ENCODE data around the gene GRIP2. TPM values are rescaled to one million over a fixed set of nuclear protein-coding genes. Genes with fewer than 3 reads are reported as not detected.

The GRIP2 gene
- total RNA-seq, 1 donor from 2014 or later = not detected

DNA sequence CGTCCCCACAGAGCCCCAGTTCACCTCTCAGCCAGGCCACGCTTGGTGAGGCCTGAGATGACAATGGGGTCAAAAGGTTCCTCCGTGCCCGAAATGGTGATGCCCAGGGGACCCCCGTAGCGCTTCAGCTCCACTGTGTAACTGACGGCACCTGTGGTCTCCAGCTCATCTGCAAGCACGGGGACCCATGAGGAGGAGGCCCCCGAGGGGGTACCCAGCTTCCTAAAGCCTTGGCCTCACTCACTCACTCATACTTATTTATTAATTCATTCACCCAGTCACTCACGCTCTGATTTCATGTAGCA is 30.4 kb downstream of the GRIP2 start:
- Mint-ChIP-seq H3K36me3 (ENCODE audit: low read depth) (no peaks in the 10 kb centered on the region), H3K4me1 (ENCODE audit: low read depth) (no peaks in the 10 kb centered on the region), H3K27me3 (ENCODE audit: low read depth) (no peaks in the 10 kb centered on the region), H3K9me3 (no peaks in the 10 kb centered on the region), H3K4me3 (ENCODE audit: low read depth) (no peak overlapping the region), H3K27ac (no peak overlapping the region)
- intact Hi-C loops (cut with micrococcal nuclease) = loop anchor here (2.0 kb wide), 3 partner anchors 39 to 411 kb away; no protein-coding TSS in a partner anchor
- DNase-seq (ENCODE audit: low spot score) = no peak

DNA sequence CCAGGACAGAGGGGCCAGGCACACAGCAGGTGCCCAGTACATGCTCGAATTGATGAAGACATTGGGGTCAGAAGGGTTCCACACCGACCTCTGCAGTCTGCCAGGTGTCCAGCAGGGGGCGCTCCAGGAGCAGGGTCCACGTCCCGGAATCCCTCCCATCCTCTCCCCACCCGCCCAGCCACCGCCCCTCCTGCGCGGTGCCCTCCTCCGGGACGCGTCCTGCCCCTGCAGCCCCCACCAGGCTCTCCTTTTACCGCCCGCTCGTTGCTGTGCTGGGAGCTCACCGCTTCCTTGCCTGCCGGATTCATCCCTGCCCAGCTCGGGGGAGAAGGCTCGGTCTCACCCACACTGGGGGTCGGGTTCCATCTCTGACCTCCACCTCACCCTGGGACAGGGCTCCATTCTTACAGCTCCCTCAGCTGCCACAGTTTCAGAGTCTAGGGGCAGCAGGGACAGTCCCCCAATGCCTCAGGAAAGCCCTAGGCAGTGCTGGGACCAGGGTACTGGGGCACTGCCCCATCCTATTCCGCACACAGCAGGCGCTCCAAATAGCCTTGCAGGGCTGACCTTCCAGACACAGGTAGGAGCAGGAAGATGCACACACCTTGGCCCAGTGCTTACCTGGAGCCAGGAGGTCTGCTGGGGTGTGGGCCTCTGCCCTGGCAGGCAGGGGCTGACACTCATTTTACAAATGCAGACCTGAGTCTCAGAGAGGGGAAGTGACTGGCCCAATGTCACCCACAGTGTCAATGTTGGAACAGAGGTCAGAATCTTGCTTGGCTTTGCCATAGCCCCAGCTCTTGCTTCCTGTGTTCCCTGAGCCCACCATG is 31.0 kb downstream of the GRIP2 start:
- Mint-ChIP-seq H3K4me3 (ENCODE audit: low read depth) (no peak overlapping the region), H3K27me3 (ENCODE audit: low read depth) (no peaks in the 10 kb centered on the region), H3K27ac (no peak overlapping the region), H3K4me1 (ENCODE audit: low read depth) (no peaks in the 10 kb centered on the region), H3K36me3 (ENCODE audit: low read depth) (no peaks in the 10 kb centered on the region), H3K9me3 (no peaks in the 10 kb centered on the region)
- intact Hi-C loops (cut with micrococcal nuclease) = loop anchor here (2.0 kb wide), 3 partner anchors 40 to 412 kb away; no protein-coding TSS in a partner anchor
- DNase-seq (ENCODE audit: low spot score) = peak; percentile 49

DNA sequence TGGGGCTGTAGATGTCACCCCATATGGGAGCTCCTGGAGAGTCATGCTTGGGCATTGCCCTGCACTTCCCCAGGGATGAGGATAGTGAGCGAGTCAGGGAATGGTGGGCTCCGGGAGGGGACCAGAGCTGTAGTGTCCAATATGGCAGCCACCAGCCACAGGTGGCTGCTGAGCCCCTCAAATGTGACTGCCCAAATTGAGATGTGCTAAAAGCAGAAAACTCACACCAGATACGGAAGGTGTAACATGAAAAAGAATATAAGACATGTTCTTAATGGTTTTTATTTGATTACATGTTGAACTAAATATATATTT is 31.7 kb downstream of the GRIP2 start:
- intact Hi-C loops (cut with micrococcal nuclease) = loop anchor here (2.0 kb wide), 3 partner anchors 40 to 412 kb away; no protein-coding TSS in a partner anchor
- DNase-seq (ENCODE audit: low spot score) = no peak
- H3K36me3 Mint-ChIP-seq (ENCODE audit: low read depth) = no peaks in the 10 kb centered on the region
- H3K4me1 Mint-ChIP-seq (ENCODE audit: low read depth) = no peaks in the 10 kb centered on the region
- H3K27ac Mint-ChIP-seq = no peak overlapping the region
- no peaks in the 10 kb centered on the region for H3K9me3 Mint-ChIP-seq
- no peaks in the 10 kb centered on the region for H3K27me3 Mint-ChIP-seq (ENCODE audit: low read depth)
- H3K4me3 Mint-ChIP-seq (ENCODE audit: low read depth) = no peak overlapping the region

DNA sequence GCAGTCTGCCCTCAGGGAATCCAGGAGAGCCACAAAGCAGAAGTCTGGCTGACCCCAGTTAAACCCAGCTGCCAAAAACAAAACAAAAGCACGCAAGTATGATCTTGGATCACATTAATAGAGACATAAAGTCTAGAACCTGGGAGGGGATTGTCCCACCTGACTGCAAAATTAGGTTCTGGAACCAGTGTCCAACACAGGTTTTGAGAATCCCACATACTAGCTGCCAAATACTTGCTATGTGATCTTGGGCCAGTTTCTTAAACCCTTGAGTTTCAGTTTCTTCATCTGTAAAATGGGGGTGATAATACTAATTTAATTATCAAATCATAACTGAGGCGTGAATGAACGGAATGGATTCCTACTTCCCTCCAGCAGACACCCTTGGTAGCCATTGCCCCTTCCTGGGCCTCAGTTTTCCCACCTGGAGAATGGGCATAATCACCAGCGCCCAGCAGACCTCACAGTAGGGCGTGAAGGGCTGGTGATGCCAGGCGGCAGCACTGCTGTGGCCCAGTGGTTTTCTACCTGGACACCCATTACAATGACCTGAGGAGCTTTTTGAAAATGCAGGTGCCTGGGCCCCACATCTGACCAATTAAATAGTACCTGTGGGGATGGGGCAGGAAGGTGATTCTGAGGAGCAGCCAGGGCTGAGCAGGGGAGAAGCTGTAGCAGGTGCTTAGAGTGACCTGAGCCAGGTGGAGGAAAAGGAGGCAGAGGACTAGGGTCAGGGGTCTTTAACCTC is 32.2 kb downstream of the GRIP2 start:
- Mint-ChIP-seq H3K9me3 (peaks cover 4% of the 10 kb centered on the region), H3K27ac (no peak overlapping the region), H3K27me3 (ENCODE audit: low read depth) (no peaks in the 10 kb centered on the region), H3K4me1 (ENCODE audit: low read depth) (no peaks in the 10 kb centered on the region), H3K36me3 (ENCODE audit: low read depth) (no peaks in the 10 kb centered on the region), H3K4me3 (ENCODE audit: low read depth) (no peak overlapping the region)
- no peak for DNase-seq (ENCODE audit: low spot score)
- intact Hi-C loops (cut with micrococcal nuclease) = loop anchor here (2.0 kb wide), 3 partner anchors 41 to 413 kb away; no protein-coding TSS in a partner anchor

DNA sequence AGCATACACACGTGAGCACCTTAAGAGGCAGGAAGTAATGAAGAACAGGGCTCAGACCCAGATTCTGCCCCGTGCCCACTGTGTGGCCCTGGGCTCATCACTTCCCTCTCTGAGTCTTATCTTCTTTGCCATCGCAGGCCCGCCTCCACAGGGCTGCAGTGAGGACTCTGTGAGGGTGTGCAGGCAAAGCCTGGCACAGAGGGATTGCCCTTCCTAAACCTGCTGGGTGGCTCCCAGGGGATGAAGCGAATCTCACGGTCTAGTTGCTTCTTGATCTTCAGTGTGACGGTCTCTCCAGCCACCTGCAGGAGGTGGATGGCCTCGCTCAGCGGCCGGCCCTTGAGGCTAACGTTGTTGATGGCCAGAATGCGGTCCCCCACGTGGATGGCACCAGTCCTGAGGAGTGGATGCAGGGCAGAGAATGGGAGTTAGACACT is 32.8 kb downstream of the GRIP2 start:
- H3K27ac Mint-ChIP-seq = no peak overlapping the region
- no peaks in the 10 kb centered on the region for H3K4me1 Mint-ChIP-seq (ENCODE audit: low read depth)
- H3K4me3 Mint-ChIP-seq (ENCODE audit: low read depth) = no peak overlapping the region
- H3K36me3 Mint-ChIP-seq (ENCODE audit: low read depth) = no peaks in the 10 kb centered on the region
- DNase-seq (ENCODE audit: low spot score) = no peak
- no peaks in the 10 kb centered on the region for H3K27me3 Mint-ChIP-seq (ENCODE audit: low read depth)
- intact Hi-C loops (cut with micrococcal nuclease) = no loop called here
- peaks cover 10% of the 10 kb centered on the region for H3K9me3 Mint-ChIP-seq

DNA sequence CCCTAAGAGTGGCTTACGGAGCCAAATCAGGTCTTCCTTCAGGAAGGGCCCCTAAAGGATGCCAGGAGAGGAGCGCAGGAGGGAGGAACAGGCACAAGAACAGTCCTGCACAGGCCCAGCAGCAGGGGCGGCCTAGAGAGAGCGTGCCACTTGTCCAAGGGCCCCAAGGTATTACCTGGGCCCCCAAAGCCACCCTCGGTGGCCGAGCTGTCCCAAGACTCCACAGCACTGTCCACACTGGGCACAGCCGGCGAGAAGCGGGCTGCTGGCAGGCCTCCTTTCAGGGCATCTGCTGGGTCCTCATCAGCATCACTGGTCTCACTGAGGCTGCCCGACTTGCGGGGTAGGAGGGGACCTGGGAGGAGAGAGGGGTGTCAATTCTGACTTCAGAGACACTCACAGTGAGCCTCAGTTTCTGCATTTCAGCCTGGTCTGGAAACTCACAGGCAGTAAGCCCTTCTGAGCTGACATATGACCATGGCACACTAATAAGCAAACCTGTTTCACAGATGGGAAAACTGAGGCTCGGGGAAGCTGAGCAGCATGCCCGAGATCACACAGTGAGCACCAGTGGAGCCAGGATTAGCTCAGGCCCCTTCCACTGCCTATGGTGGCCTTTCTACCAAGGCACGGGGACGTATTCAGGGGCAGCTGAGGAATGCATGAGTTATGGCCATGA is 33.4 kb downstream of the GRIP2 start:
- peaks cover 15% of the 10 kb centered on the region for H3K9me3 Mint-ChIP-seq
- no peak overlapping the region for H3K4me3 Mint-ChIP-seq (ENCODE audit: low read depth)
- intact Hi-C loops (cut with micrococcal nuclease) = no loop called here
- no peaks in the 10 kb centered on the region for H3K4me1 Mint-ChIP-seq (ENCODE audit: low read depth)
- H3K27ac Mint-ChIP-seq = no peak overlapping the region
- DNase-seq (ENCODE audit: low spot score) = no peak
- H3K36me3 Mint-ChIP-seq (ENCODE audit: low read depth) = no peaks in the 10 kb centered on the region
- no peaks in the 10 kb centered on the region for H3K27me3 Mint-ChIP-seq (ENCODE audit: low read depth)

DNA sequence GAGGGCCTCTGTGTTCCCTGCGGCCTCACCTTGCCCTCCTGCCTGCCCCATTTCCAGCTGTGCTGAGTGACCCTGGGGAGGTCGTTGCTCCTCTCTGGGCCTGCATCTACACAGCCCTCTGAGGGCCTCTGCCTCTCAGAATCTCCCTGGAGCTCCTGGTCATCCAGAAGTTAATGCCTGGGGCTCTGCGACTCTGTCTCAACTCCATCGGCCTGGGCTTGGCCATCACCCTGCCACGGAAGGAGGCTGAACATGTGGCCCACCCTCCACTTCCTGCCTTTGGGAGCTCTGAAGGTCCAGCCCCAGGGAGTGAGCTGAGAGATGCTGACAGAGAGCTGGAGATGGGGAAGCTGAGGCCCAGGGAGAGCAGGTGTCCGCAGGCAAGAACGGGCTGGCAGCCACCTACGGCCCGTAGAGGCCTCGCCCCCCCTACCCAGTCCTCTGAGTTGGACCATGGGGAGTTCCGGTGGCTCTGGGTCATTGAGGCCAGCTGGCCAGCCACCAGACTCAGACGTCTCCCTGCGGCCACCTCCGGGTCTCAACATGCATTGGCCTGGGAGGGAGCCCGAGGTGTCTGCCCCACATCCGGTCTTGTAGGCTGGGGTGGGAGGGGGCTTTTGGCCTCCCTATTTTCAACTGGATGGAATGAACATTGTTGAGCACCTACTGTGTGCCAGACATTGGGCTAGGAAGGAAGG is 34.2 kb downstream of the GRIP2 start:
- no peaks in the 10 kb centered on the region for H3K4me1 Mint-ChIP-seq (ENCODE audit: low read depth)
- peaks cover 22% of the 10 kb centered on the region for H3K9me3 Mint-ChIP-seq
- intact Hi-C loops (cut with micrococcal nuclease) = no loop called here
- no peak overlapping the region for H3K4me3 Mint-ChIP-seq (ENCODE audit: low read depth)
- DNase-seq (ENCODE audit: low spot score) = no peak
- H3K27me3 Mint-ChIP-seq (ENCODE audit: low read depth) = no peaks in the 10 kb centered on the region
- H3K27ac Mint-ChIP-seq = no peak overlapping the region
- H3K36me3 Mint-ChIP-seq (ENCODE audit: low read depth) = no peaks in the 10 kb centered on the region

DNA sequence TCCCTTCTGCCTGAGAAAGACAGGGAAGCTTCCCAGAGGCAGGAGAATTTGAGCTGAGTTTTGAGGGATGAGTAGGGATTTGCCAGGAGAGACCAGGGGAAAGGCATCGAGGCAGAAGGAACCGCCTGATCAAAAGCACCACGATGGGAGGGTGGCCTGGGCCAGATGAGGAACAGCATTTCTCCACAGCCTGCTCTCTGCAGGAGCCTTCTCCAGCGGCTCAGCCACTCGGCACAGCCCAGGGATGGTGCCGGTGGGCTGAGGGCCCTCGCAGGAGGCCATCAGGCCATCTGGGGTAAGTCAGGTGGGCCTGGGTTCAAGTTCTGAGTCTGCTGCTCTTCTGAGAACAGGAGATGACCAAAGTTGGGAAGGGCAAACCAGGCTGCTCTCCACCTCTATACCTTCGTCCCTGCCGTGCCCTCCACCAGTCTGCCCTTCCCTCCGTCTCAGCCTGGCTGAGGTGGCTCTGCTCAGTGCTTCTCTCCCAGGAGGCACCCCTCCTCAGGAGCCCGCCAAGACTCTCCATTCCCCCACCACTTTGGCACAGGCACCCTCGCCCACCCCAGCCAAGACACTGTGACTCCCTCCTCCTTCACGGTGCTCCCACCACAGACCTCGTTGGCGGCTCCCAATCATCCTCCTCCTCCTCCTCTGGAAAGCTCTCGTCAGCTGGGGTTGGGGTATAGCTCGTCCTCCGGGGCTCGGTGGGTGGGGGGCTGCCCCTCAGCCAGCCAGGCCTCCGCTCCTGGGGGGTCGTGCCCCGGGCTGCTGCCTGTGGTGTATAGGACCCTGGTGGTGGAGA is 34.9 kb downstream of the GRIP2 start:
- H3K4me3 Mint-ChIP-seq (ENCODE audit: low read depth) = no peak overlapping the region
- H3K27me3 Mint-ChIP-seq (ENCODE audit: low read depth) = peaks cover 1% of the 10 kb centered on the region
- DNase-seq (ENCODE audit: low spot score) = no peak
- H3K4me1 Mint-ChIP-seq (ENCODE audit: low read depth) = no peaks in the 10 kb centered on the region
- no peak overlapping the region for H3K27ac Mint-ChIP-seq
- H3K9me3 Mint-ChIP-seq = peaks cover 26% of the 10 kb centered on the region
- intact Hi-C loops (cut with micrococcal nuclease) = no loop called here
- no peaks in the 10 kb centered on the region for H3K36me3 Mint-ChIP-seq (ENCODE audit: low read depth)

DNA sequence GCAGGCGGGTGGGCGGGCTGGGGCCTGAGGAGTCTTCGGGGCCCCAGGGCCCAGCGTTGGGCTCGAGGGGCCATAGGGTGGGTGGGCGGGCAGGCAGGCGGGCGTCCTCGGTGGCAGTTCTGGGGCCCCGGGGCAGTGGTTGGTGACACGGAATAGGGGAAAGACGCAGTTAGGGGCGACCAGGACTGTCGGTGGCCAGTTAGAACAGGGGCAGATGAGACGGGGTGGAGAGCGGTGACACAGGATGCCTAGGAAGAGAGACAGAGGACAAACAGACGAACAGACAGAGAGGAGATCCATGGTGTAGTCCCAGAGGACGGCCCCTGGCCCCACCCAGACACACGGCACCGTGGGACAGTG is 36.5 kb downstream of the GRIP2 start:
- Mint-ChIP-seq H3K9me3 (peaks cover 26% of the 10 kb centered on the region), H3K4me1 (ENCODE audit: low read depth) (no peaks in the 10 kb centered on the region), H3K27ac (no peak overlapping the region), H3K4me3 (ENCODE audit: low read depth) (no peak overlapping the region), H3K27me3 (ENCODE audit: low read depth) (peaks cover 5% of the 10 kb centered on the region), H3K36me3 (ENCODE audit: low read depth) (no peaks in the 10 kb centered on the region)
- intact Hi-C loops (cut with micrococcal nuclease) = no loop called here
- DNase-seq (ENCODE audit: low spot score) = no peak

DNA sequence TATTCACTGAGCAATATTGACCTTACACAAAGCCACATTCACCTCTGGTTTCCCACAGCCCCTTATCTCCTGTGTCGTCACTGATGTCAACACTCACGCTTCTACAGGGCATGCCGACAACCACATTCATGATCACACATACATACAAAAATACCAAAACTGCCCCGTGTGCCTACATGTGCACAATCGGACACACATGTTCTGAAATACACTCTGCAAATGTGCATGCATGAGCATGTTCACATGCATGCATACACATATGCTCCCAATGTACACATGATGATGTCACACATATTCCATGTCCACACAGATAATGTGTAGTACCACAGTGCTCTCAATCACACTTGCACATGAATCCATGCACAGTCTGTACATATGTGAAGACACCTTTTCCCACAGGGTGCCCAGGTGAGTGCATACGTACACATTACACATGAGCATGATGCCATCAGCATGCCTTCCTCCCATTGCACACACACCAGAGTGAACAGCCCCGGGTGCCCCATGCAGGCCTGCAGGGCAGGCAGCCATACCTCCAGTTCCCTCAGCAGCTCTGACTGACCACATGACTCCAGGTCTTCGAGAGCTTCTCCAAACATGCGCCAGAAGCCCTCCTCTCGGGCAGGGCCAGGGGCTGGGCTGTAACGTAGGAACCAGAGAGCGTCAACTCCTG is 37.0 kb downstream of the GRIP2 start:
- Mint-ChIP-seq H3K27me3 (ENCODE audit: low read depth) (peaks cover 5% of the 10 kb centered on the region), H3K36me3 (ENCODE audit: low read depth) (no peaks in the 10 kb centered on the region), H3K9me3 (peaks cover 26% of the 10 kb centered on the region), H3K27ac (no peak overlapping the region), H3K4me1 (ENCODE audit: low read depth) (no peaks in the 10 kb centered on the region), H3K4me3 (ENCODE audit: low read depth) (no peak overlapping the region)
- no peak for DNase-seq (ENCODE audit: low spot score)
- intact Hi-C loops (cut with micrococcal nuclease) = no loop called here

DNA sequence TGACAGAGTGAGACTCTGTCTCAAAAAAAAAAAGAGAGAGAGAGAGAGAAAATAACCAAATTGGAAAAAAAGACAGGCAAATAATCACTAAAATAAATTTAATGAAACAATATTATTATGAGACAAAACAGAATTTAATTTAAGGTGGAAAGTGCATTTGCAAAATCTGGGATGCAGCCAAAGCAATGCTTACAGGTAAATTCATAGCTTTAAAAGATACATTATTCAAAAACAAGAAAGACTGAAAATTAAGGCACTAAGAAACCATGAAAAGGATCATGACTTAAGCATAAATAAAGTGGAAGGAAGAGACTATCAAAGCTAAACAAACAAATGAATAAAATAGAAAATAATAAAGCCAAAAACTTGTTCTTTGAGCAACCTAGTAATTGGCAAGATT is 37.7 kb downstream of the GRIP2 start:
- Mint-ChIP-seq H3K36me3 (ENCODE audit: low read depth) (no peaks in the 10 kb centered on the region), H3K27me3 (ENCODE audit: low read depth) (peaks cover 5% of the 10 kb centered on the region), H3K9me3 (peaks cover 26% of the 10 kb centered on the region), H3K4me1 (ENCODE audit: low read depth) (no peaks in the 10 kb centered on the region), H3K4me3 (ENCODE audit: low read depth) (no peak overlapping the region), H3K27ac (no peak overlapping the region)
- DNase-seq (ENCODE audit: low spot score) = no peak
- intact Hi-C loops (cut with micrococcal nuclease) = no loop called here

DNA sequence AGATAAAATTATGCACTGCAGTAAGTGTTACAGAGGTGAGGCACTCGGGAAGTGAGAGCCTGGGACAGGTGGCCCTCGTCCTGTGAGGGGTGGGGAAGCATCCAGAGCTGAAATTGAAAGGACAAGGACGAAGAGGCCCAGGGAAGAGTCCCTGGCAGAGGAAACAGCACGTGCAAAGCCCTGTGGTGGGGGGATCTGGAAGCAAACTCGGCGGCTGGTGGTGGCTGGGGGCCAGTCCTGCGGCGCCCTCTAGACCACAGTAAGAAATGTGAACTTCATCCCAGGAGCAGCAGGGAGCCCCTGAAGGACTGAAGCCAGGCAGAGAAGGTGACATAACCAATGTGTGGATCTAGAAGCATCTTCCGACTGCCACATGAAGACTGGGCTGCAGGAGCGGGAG is 42.8 kb downstream of the GRIP2 start:
- no peak overlapping the region for H3K4me3 Mint-ChIP-seq (ENCODE audit: low read depth)
- H3K27ac Mint-ChIP-seq = no peak overlapping the region
- no peaks in the 10 kb centered on the region for H3K4me1 Mint-ChIP-seq (ENCODE audit: low read depth)
- intact Hi-C loops (cut with micrococcal nuclease) = no loop called here
- H3K27me3 Mint-ChIP-seq (ENCODE audit: low read depth) = peaks cover 5% of the 10 kb centered on the region
- peaks cover 16% of the 10 kb centered on the region for H3K9me3 Mint-ChIP-seq
- no peaks in the 10 kb centered on the region for H3K36me3 Mint-ChIP-seq (ENCODE audit: low read depth)
- no peak for DNase-seq (ENCODE audit: low spot score)
